IPS DF 4.7 (cell line): ENCODE data around the gene DPPA5.
"Not testable (repeated sequence)": the region's sequence is repeated elsewhere in the genome, so short reads cannot be mapped to it uniquely, and the experiment has no call there.

Experiments used
- DNase-seq: peaks from one replicate; pipeline ENCODE4 v3.0.0-alpha.2; 2013; ENCODE audit warnings: low spot score; ENCODE audit errors: extremely low read depth

The DPPA5 gene

DNA sequence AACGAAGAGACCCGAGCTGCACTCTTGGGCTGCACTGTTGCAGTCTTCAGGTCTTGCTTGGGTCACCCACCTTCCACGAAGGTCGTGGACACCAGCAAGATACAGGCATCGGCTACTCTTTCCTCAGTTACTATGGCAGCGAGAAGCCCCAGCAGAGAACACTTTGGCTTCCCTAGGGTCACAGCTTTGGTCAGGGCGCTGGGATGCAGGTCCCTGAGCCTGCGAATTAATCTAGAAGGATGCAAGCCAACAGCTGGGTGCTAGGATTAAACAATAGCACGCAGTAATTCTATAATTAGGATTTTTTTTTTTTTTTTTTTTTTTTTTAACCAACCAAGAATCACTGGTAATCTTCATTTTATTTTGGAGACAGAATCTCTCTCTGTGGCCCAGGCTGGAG lies 10.5 kb upstream of the DPPA5 start:
- no peak for DNase-seq

DNA sequence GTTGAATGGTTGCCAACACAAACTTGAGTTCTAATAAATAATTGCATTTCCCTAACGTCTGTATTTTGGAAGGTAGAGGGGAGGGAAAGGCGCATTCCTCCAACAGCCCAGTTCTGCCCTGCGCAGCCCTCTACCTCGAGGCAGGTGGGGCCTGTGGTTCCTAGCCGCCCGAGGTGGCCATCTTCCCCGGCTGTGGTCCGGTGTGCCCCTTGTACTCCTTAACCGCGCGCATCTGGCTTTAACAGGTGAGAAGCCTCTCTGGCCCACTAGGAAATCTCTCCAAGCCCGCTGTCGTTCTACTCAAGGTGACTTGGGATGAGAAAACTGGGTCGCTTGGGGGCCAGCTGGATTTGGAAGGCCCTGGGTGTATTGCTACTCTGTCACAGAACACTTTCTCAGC lies 10.0 kb upstream of the DPPA5 start:
- no peak for DNase-seq

DNA sequence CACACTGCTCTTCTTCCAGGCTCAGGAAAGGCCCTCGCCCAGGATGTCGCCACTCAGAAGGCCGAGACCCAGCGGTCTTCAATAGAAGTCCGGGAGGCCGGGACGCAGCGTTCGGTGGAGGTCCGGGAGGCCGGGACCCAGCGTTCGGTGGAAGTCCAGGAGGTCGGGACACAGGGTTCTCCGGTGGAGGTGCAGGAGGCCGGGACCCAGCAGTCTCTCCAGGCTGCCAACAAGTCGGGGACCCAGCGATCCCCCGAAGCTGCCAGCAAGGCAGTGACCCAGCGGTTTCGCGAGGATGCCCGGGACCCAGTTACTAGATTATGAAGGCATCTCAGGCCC lies 9.4 kb upstream of the DPPA5 start:
- no peak for DNase-seq

- no peak for DNase-seq
These were observed 8.9 kb upstream of the DPPA5 start for GRCh38 chr6:73362869-73363536.

DNA sequence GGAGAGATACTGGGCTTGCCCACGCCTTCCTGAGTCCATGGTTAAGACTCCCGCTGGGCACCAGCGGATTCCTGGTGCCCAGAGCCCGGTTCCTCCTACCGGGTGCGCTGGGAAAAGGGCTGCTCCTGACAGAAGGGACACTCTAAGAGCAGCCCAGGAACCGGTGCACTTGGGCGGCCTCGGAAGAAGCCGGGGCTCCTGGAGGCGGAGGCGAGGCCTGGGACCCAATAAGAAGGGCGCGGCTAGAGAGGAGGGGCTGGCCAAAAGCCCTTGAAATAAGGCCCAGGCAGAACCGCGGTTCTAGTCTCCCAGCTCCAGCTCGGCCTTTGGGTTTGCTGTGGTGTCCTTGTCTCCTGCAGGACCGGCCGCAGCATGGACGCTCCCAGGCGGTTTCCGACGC lies 8.3 kb upstream of the DPPA5 start, which contains the start of gene KHDC3L:
TSS of gene KHDC3L (plus strand) at position 301 of the 400 bp plus-strand sequence. CDS start at position 373, 72 bp downstream.
- no peak for DNase-seq

GRCh38 chr6:73349311-73349710 lies 4.8 kb downstream of the DPPA5 start:
- DNase-seq, result peak; percentile 91

- no peak for DNase-seq
These were observed 5.4 kb downstream of the DPPA5 start for GRCh38 chr6:73348550-73349204.

GRCh38 chr6:73343164-73343563 lies 10.9 kb downstream of the DPPA5 start:
- no peak for DNase-seq

DNA sequence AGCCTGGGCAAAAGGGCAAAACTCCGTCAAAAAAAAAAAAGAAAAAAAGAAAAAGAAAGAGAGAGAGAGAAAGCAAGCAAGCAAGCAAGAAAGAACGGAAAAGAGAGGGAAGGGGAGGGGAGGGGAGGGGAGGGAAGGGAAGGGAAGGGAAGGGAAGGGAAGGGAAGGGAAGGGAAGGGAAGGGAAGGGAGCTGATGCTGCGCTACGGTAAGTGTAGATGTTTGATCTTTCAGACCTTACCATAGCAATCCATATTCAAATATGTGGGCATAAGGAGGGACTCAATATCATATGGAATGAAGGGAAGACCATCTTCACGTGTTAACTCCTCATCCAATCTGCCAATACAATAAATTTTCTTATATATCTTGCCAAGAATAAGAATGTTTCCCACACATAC lies 11.9 kb downstream of the DPPA5 start:
- DNase-seq, result no peak

GRCh38 chr6:73341335-73341734 lies 12.7 kb downstream of the DPPA5 start:
- no peak for DNase-seq

DNA sequence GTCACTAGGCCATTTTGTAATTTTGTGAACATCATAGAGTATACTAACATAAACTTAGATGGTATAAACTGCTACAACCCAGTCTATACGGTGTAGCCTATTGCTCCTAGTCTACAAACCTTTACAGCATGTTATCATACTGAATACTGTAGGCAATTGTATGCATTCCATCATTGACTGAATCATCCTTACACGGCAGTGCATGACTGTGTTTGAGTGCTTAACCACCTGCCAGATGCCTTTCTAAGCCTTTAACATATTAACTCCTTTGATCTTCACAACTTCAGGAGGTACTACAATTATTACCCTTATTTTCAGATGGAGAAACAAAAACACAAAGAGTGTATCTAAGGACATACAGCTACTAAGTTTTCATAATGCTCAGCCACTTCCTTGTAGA lies 14.0 kb downstream of the DPPA5 start:
- DNase-seq, result no peak

- no peak for DNase-seq
These were observed 14.7 kb downstream of the DPPA5 start for GRCh38 chr6:73339340-73339739.

DNA sequence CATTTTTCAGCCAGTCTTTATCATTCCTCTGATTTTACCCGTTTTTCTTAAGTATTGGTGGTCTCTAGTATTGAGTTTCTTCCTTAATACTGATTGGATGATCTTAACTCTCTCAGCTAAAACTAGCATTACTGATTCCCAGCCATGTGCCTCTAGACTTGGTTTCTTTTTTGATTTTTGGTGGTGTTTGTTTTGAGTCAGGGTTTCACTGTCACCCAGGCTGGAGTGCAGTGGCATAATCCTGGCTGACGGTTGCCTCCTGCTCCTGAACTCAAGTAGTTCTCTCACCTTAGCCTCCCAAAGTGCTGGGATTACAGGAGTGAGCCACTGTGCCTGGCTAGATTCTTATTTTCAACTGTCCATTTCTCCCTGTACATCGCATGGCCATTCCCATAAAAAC lies 24.9 kb downstream of the DPPA5 start:
- DNase-seq, result no peak

DNA sequence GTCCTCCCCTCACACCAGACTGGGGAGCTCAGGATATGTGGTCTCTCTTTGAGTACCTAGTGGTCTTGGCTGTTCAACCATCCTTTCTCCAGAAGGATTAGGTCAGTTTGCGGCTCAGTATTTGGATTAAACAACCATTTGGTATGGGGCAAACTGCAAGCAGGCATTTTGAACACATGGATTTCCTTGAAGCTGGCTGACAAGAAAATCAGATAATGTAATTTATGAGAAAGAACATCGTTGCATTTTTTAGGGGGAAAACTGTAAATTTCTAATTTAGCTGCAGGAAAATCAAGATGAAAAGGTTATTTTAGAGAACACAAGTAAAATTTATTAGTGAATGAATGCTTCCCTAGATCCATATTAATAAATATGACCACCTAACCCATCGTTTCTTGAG lies 25.3 kb downstream of the DPPA5 start:
- DNase-seq, result no peak

DNA sequence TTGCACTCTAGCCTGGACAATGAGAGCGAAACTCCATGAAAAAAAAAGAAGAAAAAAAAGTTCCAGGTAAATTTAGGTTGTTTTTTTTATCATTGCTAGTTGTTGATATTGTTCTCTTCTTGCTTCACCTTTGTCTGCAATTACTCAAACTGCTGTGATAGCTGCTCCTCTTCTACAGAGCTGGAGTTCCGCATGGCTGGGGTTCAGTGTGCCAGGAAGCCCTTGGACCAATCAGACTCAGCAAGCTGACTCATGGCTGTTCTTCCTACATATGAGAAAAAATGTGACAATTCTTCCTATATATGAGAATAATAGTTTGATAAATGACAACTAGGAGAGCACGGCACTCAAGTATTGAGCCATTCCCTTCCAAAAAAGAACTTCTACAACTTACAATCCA lies 28.4 kb downstream of the DPPA5 start:
- no peak for DNase-seq

- DNase-seq, result no peak
These were observed 30.8 kb downstream of the DPPA5 start for GRCh38 chr6:73323323-73323722.

GRCh38 chr6:73314577-73315492 lies 39.2 kb downstream of the DPPA5 start:
- DNase-seq, result no peak

DNA sequence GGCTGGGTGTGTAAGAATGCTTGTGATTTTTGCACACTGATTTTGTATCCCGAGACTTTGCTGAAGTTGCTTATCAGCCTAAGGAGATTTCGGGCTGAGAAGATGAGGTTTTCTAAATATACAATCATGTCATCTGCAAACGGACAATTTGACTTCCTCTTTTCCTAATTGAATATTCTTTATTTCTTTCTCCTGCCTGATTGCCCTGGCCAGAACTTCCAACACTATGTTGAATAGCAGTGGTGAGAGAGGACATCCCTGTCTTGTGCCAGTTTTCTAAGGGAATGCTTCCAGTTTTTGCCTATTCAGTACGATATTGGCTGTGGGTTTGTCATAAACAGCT lies 43.6 kb downstream of the DPPA5 start:
- not testable (repeated sequence) for DNase-seq

GRCh38 chr6:73309785-73310502 lies 44.1 kb downstream of the DPPA5 start:
- DNase-seq, result no peak

DNA sequence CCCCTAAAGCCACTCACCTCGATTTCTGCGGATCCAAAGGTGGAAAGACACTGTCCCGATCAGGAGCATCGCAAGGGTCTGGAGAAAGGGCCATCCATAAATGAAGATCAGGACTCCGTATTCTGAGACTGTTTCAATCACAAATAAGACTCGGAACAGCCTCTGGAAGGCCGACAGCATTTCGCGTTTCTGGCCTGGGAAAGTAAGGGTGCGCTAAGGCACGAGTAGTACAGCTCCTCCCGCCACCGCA lies 44.6 kb downstream of the DPPA5 start:
- DNase-seq, result no peak

- no peak for DNase-seq
These were observed 45.2 kb downstream of the DPPA5 start for GRCh38 chr6:73308712-73309534.
